ENCODE measurements around the gene CLDND2.

- TF ChIP-seq CTCF (conservative IDR thresholded peaks at IDR 0.05; ENCODE audit: low read depth in 2 of 2), result no peak
- TF ChIP-seq JUNB (IDR thresholded peaks at IDR 0.05; ENCODE audit: unreplicated experiment), result no peak
- TF ChIP-seq CREB1 (CRISPR knock-in tag; IDR thresholded peaks at IDR 0.05; ENCODE audit: low read depth), result no peak
- no peak for TF ChIP-seq ZNF462 (CRISPR knock-in tag; IDR thresholded peaks at IDR 0.05)
- no peak for TF ChIP-seq EZH2phosphoT487 (IDR thresholded peaks at IDR 0.05; ENCODE audit: unreplicated experiment)
- no peak for TF ChIP-seq REST (IDR thresholded peaks at IDR 0.05; ENCODE audit: unreplicated experiment)
- TF ChIP-seq POLR2AphosphoS5 (IDR thresholded peaks at IDR 0.05; ENCODE audit: low read depth), result no peak
- TF ChIP-seq EZH2 (IDR thresholded peaks at IDR 0.05; ENCODE audit: low read depth, unreplicated experiment), result no peak
- no peak for TF ChIP-seq NANOG (IDR thresholded peaks at IDR 0.05; ENCODE audit: borderline replicate concordance)
- no peak for TF ChIP-seq ETS1 (IDR thresholded peaks at IDR 0.05)
- TF ChIP-seq ZNF331 (CRISPR knock-in tag; IDR thresholded peaks at IDR 0.05; ENCODE audit: low read depth), result no peak
- TF ChIP-seq STAT1 (IDR thresholded peaks at IDR 0.05; ENCODE audit: unreplicated experiment), result no peak
These were observed 48.5 kb downstream of the CLDND2 start for GRCh38 chr19:51320280-51320657.

All from GM23338 (cell line).